Stimulated activated CD8-positive, alpha-beta memory T cell treated with anti-CD3 and anti-CD28 coated beads, Interleukin-2, amount 100 ng/mL, for 48 hours (primary cell): ENCODE results near the gene CARS1.

Source experiments
- DNase-seq, 2 donors: peaks; one replicate each; pipeline ENCODE4 v3.0.0-alpha.2; 2020; ENCODE audit warnings: low read depth in 2 of 2

Gene CARS1

GRCh38 chr11:2991452-2992233 is 65.6 kb downstream of the CARS1 start:
- no peak for DNase-seq

GRCh38 chr11:2990617-2991451 is 66.4 kb downstream of the CARS1 start:
- DNase-seq = no peak

- DNase-seq = no peak
These were observed 67.7 kb downstream of the CARS1 start for GRCh38 chr11:2989551-2989950.

- DNase-seq = no peak
These were observed 68.2 kb downstream of the CARS1 start for GRCh38 chr11:2989006-2989405.

- no peak for DNase-seq
These were observed 69.1 kb downstream of the CARS1 start for GRCh38 chr11:2987881-2988861.

- DNase-seq = no peak
These were observed 73.3 kb downstream of the CARS1 start for GRCh38 chr11:2983908-2984307.

GRCh38 chr11:2982214-2982613 is 75.0 kb downstream of the CARS1 start:
- no peak for DNase-seq

- DNase-seq = no peak
These were observed 76.1 kb downstream of the CARS1 start for GRCh38 chr11:2981130-2981529.

- DNase-seq = no peak
These were observed 76.9 kb downstream of the CARS1 start for GRCh38 chr11:2980168-2980840.

GRCh38 chr11:2977113-2977512 is 80.1 kb downstream of the CARS1 start:
- no peak for DNase-seq

GRCh38 chr11:2976294-2977063 is 80.7 kb downstream of the CARS1 start:
- no peak for DNase-seq

GRCh38 chr11:2975594-2975993 is 81.6 kb downstream of the CARS1 start:
- DNase-seq = no peak

- no peak for DNase-seq
These were observed 83.0 kb downstream of the CARS1 start for GRCh38 chr11:2974272-2974671.

GRCh38 chr11:2968341-2968900 is 88.8 kb downstream of the CARS1 start:
- no peak for DNase-seq

GRCh38 chr11:2964782-2965181 is 92.4 kb downstream of the CARS1 start:
- DNase-seq = no peak

GRCh38 chr11:2963761-2964160 is 93.5 kb downstream of the CARS1 start:
- DNase-seq = no peak

- no peak for DNase-seq
These were observed 94.0 kb downstream of the CARS1 start for GRCh38 chr11:2963112-2963754.

GRCh38 chr11:2961080-2961479 is 96.1 kb downstream of the CARS1 start:
- no peak for DNase-seq

- DNase-seq = no peak
These were observed 97.1 kb downstream of the CARS1 start for GRCh38 chr11:2960139-2960538.

- DNase-seq = no peak
These were observed 99.0 kb downstream of the CARS1 start for GRCh38 chr11:2958251-2958650.
